T-helper 9 cell (primary cell): ENCODE results near the gene CCDC28A.
"Not testable (repeated sequence)": the region's sequence is repeated elsewhere in the genome, so short reads cannot be mapped to it uniquely, and the experiment has no call there.

Experiments used
- DNase-seq: peaks from one replicate; pipeline ENCODE4 v3.0.0-alpha.2; 2020
- total RNA-seq, 2 donors: gene quantifications; one replicate each; lab custom pipeline; 2026; lab: John Stamatoyannopoulos, UW

The CCDC28A gene
- total RNA-seq = 15.2 to 33.4 reads per million in 2 donors

DNA sequence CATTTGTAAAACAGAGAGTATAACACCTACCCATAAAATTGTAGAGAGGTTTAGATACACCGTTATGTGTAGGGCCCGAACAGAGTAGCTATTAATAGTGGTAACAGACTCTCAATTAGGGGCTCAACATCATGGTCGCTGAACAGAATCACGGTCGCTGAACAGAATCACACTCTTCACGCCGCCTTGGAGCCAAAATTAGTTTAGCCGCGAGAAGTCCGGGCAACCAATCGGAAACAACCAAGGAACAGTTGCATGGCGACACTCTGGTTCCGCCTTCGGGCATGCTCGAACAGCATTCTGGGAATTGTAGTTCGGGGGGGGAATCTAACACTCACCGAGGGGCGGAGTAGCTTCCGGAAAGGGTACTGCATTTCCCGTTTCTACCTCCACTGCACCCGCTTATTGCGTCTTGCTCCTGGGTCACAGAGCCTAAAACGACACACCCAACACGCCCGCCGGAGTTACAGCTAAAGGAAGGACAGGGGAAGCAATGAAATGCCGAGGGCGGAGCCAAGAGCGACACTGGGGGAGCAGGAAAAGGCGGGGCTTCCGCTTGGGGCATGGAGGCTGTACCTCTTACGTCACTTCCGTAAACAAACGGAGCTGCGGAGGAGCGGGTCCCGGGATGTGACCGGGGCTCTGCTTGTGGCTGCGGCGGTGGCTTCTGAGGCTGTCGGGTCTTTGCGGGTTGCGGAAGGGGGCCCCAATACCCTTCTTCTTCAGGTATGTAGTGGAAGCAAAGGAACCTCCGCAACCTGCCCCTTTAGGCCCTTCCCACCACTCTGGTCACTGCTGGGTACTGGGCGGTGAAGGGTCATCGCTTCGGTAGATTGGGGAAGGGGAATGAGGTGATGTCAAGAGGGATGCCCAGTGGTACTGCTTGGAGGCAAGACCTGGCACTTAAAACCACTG lies at the start of gene CCDC28A:
Gene CCDC28A (plus strand): TSS at position 593 of the 915 bp plus-strand sequence. CDS start 2,352 bp downstream, outside the sequence.
- DNase-seq = peak; percentile 87

DNA sequence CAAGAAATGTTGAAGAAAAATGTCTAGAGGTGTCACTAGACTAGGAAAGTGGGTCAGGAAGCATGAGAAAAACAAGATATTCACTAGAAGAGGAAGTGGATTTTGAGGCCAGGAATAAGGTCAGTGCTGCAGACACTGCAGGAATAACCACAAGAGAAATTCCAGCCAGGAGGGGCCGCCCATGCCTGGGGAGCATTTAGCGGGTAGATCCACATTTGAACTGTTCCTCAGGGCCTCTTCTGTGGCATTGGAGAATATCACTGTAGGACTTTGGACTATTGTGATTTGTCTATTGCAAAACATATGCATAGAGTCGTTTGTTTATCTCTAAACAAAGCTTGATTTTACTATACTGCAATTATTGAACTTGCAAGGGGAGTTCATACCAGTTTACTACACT lies 49.6 kb upstream of the CCDC28A start:
- DNase-seq = no peak

DNA sequence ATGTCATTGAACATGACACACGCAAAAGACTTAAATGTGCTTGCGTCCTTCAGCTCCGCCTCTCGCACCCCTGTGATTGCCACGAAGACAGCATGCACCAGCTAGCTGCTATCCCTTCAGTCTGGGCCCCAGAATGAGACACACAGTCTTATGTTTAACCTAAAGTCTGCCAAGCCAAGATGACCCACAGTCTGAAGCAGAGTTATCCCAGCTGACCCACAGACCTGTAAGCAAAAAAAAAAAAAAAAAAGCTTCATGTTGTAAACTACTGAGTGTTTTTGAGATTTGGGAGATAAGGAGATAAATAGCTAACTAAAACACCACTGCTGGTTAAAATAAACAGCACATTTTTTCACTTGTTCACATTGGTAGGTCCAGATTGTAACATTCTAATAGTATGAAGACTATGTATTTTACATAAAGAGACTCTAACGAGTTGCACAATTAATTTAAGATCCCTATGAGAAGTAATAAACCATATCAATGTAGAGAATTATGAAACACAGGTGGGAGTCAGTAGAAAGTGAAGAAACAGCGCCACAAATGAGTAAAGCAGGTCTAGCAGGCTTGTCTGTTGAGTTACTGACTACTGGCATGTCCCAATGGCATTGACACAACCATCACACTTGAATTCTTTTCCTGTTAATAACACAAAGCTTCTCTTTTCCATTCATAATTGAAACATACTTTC lies 47.4 kb upstream of the CCDC28A start:
- DNase-seq = no peak

DNA sequence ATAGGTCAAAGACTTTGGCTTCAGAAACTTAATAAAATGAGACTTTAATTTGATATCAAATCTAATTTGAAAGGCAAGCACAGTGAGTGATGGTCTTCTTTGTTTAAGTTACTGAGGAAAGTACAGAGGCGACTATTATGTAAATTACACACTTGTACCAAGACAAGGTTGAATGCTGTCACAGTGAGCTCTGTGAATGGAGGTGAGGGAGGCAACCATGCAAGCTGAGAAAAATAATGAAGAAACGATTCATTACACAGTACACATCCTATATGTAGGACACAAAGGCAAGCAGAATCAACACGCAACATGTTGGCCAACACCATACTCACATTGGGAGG lies 46.8 kb upstream of the CCDC28A start:
- no peak for DNase-seq

DNA sequence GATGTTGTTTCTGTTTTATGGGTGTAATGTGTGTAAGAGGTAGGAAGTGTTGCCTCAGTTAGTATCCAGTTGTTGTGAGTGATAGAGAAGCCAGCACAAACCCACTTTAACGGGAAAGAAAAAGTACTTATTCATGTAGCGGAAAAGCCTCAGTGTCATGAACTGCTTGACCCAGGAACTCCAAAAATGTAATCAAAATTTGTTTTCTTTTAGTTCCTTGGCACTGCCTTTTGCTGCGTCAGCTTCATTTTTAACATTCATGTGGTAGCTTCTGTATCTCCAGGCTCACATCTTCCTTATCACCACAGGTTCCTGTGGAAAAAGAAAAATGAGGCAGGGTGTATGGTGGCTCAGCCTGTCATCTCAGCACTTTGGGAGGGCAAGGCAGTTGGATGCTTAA lies 46.4 kb upstream of the CCDC28A start:
- no peak for DNase-seq

DNA sequence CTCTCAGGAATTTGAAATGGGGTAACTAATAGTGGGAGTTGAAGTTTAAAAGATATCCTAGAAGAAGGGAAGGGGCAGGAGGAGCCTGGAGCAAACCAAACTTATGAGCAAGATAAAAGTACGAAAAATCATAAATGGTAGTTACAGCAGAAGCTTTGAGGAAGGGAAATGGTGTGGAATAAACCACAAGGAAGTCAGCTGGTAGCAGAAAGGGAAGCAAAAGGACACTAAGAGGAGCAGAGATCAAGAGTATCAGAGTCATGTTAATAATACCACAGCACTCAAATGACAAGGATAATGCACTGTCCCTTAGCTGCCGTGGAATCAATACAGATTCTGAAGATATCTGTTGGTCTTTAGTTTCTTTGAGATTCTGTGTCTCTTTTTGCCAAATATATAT lies 44.9 kb upstream of the CCDC28A start:
- no peak for DNase-seq

DNA sequence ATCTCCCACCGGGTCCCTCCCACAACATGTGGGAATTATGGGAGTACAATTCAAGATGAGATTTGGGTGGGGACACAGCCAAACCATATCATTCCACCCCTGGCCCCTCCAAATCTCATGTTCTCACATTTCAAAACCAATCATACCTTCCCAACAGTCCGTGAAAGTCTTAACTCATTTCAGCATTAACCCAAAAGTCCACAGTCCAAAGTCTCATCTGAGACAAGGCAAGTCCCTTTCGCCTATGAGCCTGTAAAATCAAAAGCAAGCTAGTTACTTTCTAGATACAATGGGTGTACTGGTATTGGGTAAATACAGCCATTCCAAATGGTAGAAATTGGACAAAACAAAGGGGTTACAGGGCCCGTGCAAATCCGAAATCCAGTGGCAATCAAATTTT lies 43.5 kb upstream of the CCDC28A start:
- DNase-seq = not testable (repeated sequence)

DNA sequence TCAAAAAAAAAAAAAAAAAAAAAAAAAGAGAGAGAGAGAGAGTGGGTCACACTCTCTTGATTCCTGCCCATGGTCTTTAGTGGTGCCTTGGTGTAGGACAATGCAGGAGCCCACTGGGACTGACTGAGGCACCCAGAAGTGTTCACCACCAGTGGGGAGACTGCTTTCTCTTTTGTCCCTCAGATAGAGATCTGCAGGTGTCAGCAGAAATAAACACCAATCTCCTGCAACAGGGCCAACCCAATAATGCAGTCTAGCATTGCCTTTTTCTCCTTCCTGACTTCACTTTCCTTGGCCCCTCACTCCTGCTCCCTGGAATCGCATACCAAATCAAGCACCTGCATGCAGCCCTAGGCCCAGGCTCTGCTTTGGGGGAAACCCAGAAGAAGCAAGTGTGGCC lies 39.0 kb upstream of the CCDC28A start:
- DNase-seq = no peak

DNA sequence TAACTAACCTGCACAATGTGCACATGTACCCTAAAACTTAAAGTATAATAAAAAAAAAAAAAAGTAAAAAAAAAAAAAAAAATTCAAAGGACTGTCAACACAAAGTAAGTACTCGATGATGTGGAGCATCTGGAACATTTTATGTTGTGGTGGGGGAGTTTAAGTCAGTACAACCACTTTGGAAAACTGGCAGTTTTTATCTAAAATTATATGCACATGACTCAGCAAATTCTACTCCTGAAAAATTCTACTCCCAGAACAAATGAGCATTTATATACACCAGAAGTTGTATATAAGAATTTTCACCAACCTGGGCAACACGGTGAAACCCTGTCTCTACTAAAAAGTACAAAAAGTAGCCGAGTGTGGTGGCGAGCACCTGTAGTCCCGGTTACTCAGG lies 36.9 kb upstream of the CCDC28A start:
- no peak for DNase-seq

DNA sequence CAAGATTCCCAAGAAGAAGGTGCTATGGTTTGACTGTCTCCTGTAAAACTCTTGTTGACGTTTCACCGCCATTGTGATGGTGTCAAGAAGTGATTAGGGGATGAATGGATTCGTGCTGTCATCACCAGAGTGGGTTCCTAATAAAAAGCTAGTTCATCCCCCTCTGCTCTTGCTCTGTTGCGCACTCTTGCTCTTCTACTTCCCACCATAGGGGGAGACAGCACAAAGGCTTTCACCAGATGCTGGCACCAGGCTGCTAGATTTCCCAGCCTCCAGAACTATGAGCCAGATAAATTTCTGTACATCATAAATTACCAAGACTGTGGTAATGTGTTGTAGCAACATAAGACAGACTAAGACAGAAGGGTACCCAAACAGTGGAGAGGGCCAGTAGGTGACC lies 21.6 kb upstream of the CCDC28A start:
- no peak for DNase-seq

DNA sequence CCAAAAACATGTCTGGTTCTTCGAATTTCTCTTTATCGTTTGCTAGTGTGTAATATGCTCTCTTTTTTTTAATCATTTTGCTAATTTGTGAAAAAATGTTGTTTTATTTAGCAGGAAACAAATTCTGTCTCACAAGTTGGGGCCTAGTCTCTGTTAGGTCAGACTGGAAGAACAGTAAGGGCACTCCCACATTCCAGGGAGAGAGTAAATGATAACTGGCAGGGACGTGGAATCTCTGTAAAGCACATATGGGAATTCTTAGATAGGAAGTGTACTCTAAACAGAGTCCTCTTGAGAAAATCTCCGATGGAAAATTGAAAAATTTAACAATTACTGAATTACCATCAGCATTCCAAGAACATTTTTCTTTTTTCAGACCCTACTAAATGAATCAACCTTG lies 16.4 kb upstream of the CCDC28A start:
- no peak for DNase-seq

DNA sequence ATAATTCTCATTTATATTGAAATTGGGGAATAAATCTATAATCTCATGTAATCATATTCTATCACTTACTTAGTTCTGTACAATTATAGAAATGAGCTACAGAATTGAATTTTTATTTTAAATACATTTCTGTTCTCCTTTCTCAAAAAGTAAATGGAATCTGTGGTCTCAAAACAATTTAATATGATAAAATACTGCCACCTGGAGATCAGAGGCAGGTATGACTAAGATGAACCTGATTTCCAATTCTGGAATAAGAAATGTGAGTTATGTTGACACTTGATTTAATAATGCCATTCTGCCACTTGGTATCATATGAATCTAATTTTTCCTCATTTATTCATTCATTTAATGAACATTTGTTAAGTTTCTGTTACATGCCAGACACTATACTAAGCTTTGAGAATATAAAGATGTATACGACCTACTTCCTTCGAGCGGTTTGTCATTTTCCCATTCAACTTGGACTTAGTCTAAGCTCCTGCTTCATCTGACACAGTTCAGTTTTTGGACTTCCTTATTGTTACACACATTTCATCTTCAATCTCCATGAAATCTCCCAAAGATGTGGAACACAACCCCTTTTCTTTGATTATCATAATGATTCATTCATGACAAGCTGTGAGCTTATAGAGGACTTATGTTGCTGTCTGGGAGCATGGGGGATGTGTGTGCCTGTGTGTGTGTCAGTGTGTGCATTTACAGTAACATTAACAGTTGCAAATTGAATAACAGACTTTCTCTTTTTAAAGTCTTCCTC lies 7.5 kb upstream of the CCDC28A start:
- no peak for DNase-seq

DNA sequence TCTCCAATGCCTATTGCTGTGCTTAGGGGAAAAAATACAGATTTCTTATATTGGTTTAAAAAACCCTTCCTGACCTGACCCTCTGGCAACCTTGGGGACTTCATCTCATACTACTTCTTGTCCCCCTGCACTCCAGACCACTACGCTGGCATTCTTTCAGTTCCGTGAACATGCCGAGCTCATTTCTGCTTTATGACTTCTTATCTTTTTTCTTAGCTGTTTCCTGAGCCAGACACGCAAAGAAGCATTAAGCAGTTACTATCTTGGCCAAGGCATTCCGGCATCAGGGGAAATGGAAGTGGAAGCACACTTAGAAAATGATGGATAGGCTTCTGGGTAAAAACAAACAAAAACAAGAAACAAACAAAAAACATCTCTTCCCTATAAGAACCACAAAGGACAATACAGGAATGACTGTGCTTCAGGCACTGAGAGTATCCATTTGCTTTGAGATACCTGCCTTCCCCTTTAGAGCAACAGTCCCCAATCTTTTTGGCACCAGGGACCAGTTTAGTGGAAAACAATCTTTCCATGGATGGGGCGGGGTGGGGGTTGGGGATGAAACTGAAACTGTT lies 4.4 kb upstream of the CCDC28A start:
- no peak for DNase-seq

DNA sequence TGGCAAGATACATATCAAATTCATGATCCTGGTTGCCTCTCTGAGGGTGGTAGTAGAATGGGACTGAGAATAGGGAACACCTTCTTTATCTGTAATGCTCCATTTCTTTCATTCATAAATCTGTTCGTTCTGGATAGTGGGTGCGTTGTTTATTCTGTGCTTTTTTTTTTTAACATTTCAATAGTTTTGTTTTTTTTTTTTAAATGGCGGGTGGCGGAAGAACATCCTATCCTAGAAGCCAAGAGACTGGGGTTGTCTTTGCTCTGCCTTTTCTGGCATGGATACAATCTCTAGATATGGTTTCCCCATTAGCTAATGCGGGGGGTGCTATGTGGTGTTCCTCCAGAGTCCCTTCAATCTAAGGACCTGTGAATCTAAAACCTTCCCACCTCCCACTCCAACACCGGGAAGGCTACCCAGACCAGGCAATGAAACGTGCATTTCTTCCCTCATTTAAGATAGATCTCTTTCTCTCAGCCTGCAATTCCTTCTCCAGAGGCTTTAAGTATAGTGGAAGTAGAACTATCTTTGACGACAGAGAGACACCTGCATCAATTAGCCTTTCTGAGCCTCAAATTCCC lies 883 bp upstream of the CCDC28A start:
- no peak for DNase-seq

DNA sequence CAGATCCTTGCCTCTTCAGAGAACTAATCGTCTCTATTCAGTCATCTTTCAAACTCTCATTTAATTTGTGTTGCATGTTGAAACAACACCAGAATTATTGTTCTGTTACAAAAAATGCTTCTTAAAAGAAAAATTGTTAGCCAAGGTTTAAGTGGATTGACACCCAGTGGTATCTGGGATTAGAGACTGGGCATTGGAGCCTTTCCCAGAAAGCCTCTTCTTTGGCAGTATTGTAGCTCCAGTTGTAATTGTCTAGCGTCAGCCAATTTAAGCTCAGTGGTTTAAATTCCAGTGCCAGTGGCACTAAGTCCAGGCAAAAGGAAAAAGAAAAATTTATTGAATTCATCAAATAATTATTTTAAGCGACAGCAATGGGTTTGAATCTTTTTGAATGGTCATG lies 801 bp downstream of the CCDC28A start:
- DNase-seq = no peak

DNA sequence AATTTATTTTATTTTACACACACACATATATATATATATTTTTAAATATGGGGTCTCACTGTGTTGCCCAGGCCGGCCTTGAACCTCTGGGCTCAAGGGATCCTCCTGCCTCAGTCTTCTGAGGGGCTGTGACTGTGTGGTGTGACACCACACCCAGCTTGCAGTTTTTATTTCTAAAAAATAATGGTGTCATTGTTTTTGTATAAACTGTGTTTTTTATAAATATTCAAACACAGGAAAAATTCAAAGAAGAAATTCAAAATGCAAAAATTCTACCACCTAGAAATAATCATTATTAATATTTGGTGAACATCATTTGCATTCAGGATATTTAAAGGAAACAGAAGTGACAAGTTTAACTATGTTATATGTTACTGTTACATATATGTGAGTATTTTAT lies 3.1 kb downstream of the CCDC28A start:
- DNase-seq = no peak

DNA sequence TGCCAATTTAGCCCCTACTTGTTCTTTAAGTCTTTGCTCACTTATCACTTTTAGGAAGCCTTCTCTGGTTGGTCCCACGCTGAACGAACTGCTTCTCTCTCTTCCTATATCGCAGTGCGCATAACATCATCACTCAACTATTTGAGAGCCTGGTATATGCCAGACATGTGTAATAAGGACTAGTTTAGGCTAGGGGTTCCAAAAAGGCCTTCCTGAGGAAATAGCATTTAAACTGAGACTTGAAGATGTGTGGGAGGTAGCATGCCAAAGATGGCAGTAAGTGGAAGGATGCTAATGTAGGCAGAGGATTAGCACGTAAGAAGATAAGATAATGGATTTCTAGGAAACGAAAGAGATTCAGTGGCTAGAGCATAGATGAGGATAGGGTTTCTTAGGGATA lies 4.8 kb downstream of the CCDC28A start:
- DNase-seq = no peak

DNA sequence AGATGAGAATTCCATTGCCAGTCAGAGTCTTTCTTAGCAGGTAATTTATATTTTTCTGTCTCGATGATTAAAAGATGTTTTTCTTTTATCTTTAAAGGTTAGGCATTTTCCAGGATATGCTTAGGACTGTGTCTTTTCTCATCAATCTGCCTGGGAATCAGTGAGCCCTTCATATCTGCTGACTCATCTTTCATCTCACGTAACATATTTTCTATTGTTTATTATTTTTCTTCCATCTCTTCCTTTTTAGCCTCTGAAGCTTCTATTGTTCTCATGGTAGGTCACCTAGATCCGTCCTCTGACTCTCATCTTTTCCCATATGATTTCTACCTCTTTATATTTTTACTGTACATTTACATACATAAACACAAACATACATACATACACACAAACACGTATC lies 8.7 kb downstream of the CCDC28A start:
- no peak for DNase-seq

DNA sequence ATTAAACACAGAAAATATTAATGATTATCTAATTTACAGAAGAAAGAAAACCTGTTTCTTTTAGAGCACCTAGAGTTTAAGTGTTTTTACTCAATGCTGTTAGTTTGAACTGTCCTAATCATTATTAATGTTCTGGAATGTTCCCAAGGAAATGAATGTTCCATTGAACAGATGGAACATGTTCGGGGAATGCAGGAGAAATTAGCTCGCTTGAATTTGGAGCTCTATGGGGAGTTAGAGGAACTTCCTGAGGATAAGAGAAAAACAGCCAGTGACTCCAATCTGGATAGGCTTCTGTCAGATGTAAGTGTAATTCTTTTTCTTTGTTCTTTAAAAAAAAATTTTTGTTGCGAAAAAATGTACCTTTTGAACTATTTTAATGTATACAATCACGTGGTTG lies 11.5 kb downstream of the CCDC28A start:
- no peak for DNase-seq

DNA sequence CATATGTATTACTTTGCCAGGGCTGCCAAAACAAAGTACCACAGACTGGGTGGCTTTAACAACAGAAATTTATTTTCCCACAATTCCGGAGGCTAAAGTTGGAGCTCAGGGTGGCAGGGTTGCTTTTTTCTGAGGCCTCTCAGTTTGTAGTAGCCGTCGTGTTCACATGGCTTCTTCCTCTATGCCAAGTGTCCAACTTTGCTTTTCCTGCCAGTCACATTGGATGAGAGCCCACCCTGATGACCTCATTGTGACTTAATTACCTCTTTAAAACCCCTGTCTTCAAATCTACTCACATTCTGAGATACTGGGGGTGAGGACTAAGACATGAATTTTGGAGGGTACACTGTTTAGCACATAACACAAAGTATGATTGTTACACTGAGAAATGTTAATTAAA lies 12.4 kb downstream of the CCDC28A start:
- DNase-seq = no peak

DNA sequence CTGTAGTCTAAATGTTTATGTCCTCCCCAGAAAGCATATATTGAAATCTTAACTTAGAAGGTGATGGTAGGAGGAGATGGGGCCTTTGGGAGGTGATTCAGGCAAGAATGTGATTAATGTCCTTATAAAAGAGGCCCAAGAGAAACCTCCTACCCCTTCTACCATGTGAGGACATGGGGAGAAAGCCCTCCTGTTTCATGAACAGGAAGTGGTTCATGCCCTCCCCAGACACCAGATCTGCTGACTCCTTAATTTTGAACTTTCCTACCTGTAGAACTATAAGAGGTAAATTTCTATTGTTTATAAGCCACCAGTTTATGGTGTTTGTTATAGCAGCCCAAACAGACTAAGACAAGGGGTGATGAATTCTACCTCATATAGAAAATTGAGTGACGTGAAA lies 13.6 kb downstream of the CCDC28A start:
- no peak for DNase-seq

DNA sequence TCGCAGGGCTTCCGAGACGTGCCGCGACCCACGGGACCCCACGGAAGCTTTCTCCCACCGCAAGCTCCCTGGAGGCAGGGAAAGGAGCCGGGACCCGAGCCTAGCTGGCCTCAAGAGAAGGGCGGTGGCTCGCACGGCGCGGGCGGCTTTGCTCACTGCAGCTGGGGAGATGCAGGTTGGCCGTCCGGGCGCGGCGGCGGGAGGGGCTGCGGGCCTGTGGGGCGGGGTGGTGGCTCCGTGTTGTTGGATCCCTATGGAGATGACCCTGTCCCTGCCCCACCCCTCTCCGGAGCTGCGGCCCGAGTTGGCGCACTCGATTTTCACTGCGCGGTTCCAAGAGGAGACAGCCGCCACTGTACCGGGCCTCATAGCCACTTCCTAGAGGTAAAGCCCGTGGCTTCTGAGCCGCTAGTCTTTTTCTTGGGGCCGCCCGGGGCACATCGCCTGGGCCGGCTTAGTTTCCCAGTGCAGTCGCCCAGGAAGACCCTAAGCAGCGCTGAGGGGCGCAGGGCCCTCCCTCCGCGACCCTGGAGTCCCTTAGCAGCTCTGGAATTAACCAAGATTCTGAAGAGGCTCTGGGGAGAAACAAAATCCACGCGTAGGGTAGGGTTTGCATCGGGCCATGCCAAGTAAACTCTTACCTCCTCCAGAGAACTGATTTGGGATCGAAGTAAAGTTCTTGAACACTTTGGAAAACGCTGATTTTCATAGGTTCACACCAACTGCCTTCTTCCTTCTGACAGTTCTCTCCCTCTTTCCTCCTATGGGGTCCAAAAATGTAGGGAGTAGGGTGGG lies 22.4 kb downstream of the CCDC28A start, which contains the start of gene ECT2L:
Gene ECT2L (plus strand): TSS at position 279 of the 795 bp plus-strand sequence. CDS start 17,188 bp downstream, outside the sequence.
- DNase-seq = no peak
